Measurements from ENCODE around the gene PTPRCAP. TPM values are rescaled to one million over a fixed set of nuclear protein-coding genes. Genes with fewer than 3 reads are reported as not detected.

Gene PTPRCAP
- total and polyA plus RNA-seq, 9 of the 15 experiments (the other 6 are each of a cell fraction or from before 2014, with no cell fraction given): 0.22 to 2.0 (median 1.1) TPM; not detected in 4

DNA sequence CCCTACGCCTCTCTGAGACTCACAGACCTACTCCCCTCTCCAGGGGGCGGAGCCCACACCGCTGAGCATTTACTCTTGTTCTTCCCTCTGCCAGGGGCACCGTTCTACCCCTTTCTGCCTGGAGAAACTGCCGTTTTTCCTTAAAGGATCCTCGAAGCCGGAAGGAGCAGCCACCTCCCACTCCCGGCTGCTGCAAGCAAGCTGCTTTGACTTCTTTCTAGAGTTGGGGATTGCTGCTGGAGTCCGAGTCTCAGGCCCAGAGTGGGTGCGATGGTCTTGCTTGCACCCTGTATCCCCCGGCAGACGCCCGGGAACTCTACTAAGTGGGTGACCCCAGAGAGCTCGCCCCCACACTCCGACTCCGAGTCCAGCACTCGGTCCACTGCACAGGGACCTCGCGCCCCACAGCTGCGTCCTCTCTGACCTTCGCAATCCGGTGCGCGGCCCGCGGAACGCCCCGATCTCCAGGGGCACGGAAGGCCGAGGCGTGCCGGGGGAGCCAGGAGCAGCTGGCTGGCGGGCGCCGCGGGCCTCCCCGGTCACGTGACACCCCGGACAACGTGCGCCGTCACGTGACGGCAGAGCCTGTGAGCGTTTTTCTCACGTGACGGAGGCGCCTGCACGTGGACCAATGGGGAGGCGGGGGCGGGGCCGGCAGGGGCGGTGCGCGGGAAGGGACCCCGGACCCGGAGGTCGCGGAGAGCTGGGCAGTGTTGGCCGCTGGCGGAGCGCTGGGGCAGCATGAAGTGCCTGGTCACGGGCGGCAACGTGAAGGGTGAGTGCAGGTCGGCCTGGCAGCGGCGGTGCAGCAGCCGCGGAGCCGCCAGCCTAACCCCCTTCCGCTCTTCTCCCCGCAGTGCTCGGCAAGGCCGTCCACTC, 45.9 kb downstream of the PTPRCAP start, which contains the start of gene RAD9A (continued):
- TF ChIP-seq, protein P1, sequence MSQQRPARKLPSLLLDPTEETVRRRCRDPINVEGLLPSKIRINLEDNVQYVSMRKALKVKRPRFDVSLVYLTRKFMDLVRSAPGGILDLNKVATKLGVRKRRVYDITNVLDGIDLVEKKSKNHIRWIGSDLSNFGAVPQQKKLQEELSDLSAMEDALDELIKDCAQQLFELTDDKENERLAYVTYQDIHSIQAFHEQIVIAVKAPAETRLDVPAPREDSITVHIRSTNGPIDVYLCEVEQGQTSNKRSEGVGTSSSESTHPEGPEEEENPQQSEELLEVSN (IDR thresholded peaks at IDR 0.05; ENCODE audit: borderline replicate concordance in 1 of 2, extremely low read depth in 1 of 2, insufficient read depth in 1 of 2, insufficient read length in 1 of 2, low read depth in 1 of 2, low read length in 1 of 2, poor library complexity in 1 of 2, severe bottlenecking in 1 of 2): peak; percentile 94 to 99
- no peak for TF ChIP-seq ZNF644 (tag; IDR thresholded peaks at IDR 0.05; ENCODE audit: low read depth)
- TF ChIP-seq SMAD4 (CRISPR knock-in tag; conservative IDR thresholded peaks at IDR 0.05): peak; percentile 83
- TF ChIP-seq, protein P2, sequence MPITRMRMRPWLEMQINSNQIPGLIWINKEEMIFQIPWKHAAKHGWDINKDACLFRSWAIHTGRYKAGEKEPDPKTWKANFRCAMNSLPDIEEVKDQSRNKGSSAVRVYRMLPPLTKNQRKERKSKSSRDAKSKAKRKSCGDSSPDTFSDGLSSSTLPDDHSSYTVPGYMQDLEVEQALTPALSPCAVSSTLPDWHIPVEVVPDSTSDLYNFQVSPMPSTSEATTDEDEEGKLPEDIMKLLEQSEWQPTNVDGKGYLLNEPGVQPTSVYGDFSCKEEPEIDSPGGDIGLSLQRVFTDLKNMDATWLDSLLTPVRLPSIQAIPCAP (CRISPR knock-in tag; IDR thresholded peaks at IDR 0.05; ENCODE audit: borderline replicate concordance): no peak
- no peak for TF ChIP-seq ZNF764 (CRISPR knock-in tag; IDR thresholded peaks at IDR 0.05; ENCODE audit: low read depth)
- no peak for TF ChIP-seq SPI1 (IDR thresholded peaks at IDR 0.05; ENCODE audit: borderline replicate concordance, low read depth, low read length)
- TF ChIP-seq ZNF584 (CRISPR knock-in tag; IDR thresholded peaks at IDR 0.05; ENCODE audit: low read depth): no peak
- TF ChIP-seq CCNT2 (IDR thresholded peaks at IDR 0.05; ENCODE audit: borderline replicate concordance, extremely low read depth, insufficient read length, low read depth, low read length): peak; percentile 95
- TF ChIP-seq, protein P3, sequence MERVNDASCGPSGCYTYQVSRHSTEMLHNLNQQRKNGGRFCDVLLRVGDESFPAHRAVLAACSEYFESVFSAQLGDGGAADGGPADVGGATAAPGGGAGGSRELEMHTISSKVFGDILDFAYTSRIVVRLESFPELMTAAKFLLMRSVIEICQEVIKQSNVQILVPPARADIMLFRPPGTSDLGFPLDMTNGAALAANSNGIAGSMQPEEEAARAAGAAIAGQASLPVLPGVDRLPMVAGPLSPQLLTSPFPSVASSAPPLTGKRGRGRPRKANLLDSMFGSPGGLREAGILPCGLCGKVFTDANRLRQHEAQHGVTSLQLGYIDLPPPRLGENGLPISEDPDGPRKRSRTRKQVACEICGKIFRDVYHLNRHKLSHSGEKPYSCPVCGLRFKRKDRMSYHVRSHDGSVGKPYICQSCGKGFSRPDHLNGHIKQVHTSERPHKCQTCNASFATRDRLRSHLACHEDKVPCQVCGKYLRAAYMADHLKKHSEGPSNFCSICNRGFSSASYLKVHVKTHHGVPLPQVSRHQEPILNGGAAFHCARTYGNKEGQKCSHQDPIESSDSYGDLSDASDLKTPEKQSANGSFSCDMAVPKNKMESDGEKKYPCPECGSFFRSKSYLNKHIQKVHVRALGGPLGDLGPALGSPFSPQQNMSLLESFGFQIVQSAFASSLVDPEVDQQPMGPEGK (CRISPR knock-in tag; IDR thresholded peaks at IDR 0.05; ENCODE audit: borderline replicate concordance): no peak
- 0 out of 2 replicates have a peak, but pooled peaks have one; percentile 6 for TF ChIP-seq ARID1B (IDR thresholded peaks at IDR 0.05)
- peak; percentile 93 for TF ChIP-seq C11orf30 (IDR thresholded peaks at IDR 0.05; ENCODE audit: low read depth)
- no peak for TF ChIP-seq ZNF140 (CRISPR knock-in tag; IDR thresholded peaks at IDR 0.05)
- TF ChIP-seq EP300 (IDR thresholded peaks at IDR 0.05; ENCODE audit: low read length): 0 out of 2 replicates have a peak, but pooled peaks have one; percentile 24
- 0 out of 2 replicates have a peak, but pooled peaks have one; percentile 65 for TF ChIP-seq HDAC2 (IDR thresholded peaks at IDR 0.05)
- peak; percentile 69; the same call in 1 of the 2 replicates for TF ChIP-seq GTF2F1 (IDR thresholded peaks at IDR 0.05; ENCODE audit: low read depth, low read length)
- TF ChIP-seq ZNF589 (CRISPR knock-in tag; IDR thresholded peaks at IDR 0.05; ENCODE audit: low read depth): peak; percentile 40; the same call in 1 of the 2 replicates
- TF ChIP-seq ZNF354B (CRISPR knock-in tag; IDR thresholded peaks at IDR 0.05): no peak
- peak; percentile 79 for TF ChIP-seq GABPB1 (CRISPR knock-in tag; IDR thresholded peaks at IDR 0.05)
- 0 out of 2 replicates have a peak, but pooled peaks have one; percentile 65 for TF ChIP-seq TCF7 (IDR thresholded peaks at IDR 0.05; ENCODE audit: borderline replicate concordance)
- no peak for TF ChIP-seq ZNF586 (CRISPR knock-in tag; conservative IDR thresholded peaks at IDR 0.05)
- peak; percentile 40; the same call in 1 of the 2 replicates for TF ChIP-seq SOX6 (IDR thresholded peaks at IDR 0.05)
- peak; percentile 30; the same call in 1 of the 2 replicates for TF ChIP-seq CBFA2T3 (IDR thresholded peaks at IDR 0.05)
- TF ChIP-seq FIP1L1 (IDR thresholded peaks at IDR 0.05; ENCODE audit: low read depth, low read length, poor library complexity, severe bottlenecking): peak; percentile 40
